ENCODE measurements around the gene ST8SIA6.

ST8SIA6 gene

GRCh38 chr10:17474595-17475323 lies 20.4 kb upstream of the ST8SIA6 start:
- Histone ChIP-seq H3K27me3 (ENCODE audit: insufficient read depth, low read length) (no peaks in the 10 kb centered on the region), H3K36me3 (ENCODE audit: insufficient read depth, low read length) (no peaks in the 10 kb centered on the region), H3K4me3 (ENCODE audit: low read length) (no peak overlapping the region), H3K9me3 (ENCODE audit: low read length) (no peaks in the 10 kb centered on the region), H2AFZ (ENCODE audit: low read depth, low read length) (no peak overlapping the region), H3K4me1 (ENCODE audit: insufficient read depth, low read length) (no peaks in the 10 kb centered on the region)

DNA sequence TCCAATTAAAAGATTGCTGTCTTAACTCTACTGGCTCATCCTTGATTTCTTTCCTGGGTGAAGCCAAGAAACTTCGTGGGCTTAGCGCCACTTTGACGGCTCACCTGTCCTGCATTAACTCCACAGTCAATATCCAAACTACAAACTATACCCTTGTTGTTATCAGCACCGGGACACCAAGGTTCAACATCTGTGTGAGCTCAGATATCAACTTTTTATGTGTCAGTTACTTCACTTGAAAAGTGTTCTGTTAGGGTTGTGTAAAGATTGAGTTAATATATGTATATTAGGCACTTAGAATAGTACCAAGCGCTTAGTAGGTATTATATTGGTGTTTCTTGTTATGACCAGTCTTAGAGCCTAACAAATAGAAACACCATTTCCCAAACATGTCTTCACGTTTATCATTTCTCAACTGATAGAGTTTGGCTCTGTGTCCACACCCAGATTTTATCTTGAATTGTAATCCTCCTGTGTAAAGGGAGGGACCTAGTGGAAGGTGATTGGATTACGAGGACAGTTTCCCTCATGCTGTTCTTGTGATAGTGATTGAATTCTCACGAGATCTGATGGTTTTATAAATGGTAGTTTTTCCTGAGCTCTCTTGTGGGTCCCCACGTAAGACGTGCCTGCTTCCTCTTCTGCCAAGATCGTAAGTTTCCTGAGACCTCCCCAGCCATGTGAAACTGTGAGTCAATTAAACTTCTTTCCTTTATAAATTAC lies 19.0 kb upstream of the ST8SIA6 start:
- no peaks in the 10 kb centered on the region for H3K36me3 ChIP-seq (ENCODE audit: insufficient read depth, low read length)
- no peaks in the 10 kb centered on the region for H3K27me3 ChIP-seq (ENCODE audit: insufficient read depth, low read length)
- no peak overlapping the region for H2AFZ ChIP-seq (ENCODE audit: low read depth, low read length)
- H3K9me3 ChIP-seq (ENCODE audit: low read length), result no peaks in the 10 kb centered on the region
- H3K4me1 ChIP-seq (ENCODE audit: insufficient read depth, low read length), result no peaks in the 10 kb centered on the region
- no peak overlapping the region for H3K4me3 ChIP-seq (ENCODE audit: low read length)

GRCh38 chr10:17472481-17473227 lies 18.3 kb upstream of the ST8SIA6 start:
- no peaks in the 10 kb centered on the region for H3K36me3 ChIP-seq (ENCODE audit: insufficient read depth, low read length)
- H3K9me3 ChIP-seq (ENCODE audit: low read length), result no peaks in the 10 kb centered on the region
- no peak overlapping the region for H3K4me3 ChIP-seq (ENCODE audit: low read length)
- H2AFZ ChIP-seq (ENCODE audit: low read depth, low read length), result no peak overlapping the region
- H3K4me1 ChIP-seq (ENCODE audit: insufficient read depth, low read length), result no peaks in the 10 kb centered on the region
- H3K27me3 ChIP-seq (ENCODE audit: insufficient read depth, low read length), result no peaks in the 10 kb centered on the region

GRCh38 chr10:17470246-17470645 lies 15.9 kb upstream of the ST8SIA6 start:
- Histone ChIP-seq H2AFZ (ENCODE audit: low read depth, low read length) (no peak overlapping the region), H3K9me3 (ENCODE audit: low read length) (no peaks in the 10 kb centered on the region), H3K4me1 (ENCODE audit: insufficient read depth, low read length) (no peaks in the 10 kb centered on the region), H3K36me3 (ENCODE audit: insufficient read depth, low read length) (no peaks in the 10 kb centered on the region), H3K27me3 (ENCODE audit: insufficient read depth, low read length) (no peaks in the 10 kb centered on the region), H3K4me3 (ENCODE audit: low read length) (no peak overlapping the region)

- H3K9me3 ChIP-seq (ENCODE audit: low read length), result no peaks in the 10 kb centered on the region
- H2AFZ ChIP-seq (ENCODE audit: low read depth, low read length), result no peak overlapping the region
- H3K27me3 ChIP-seq (ENCODE audit: insufficient read depth, low read length), result no peaks in the 10 kb centered on the region
- no peak overlapping the region for H3K4me3 ChIP-seq (ENCODE audit: low read length)
- H3K4me1 ChIP-seq (ENCODE audit: insufficient read depth, low read length), result no peaks in the 10 kb centered on the region
- H3K36me3 ChIP-seq (ENCODE audit: insufficient read depth, low read length), result no peaks in the 10 kb centered on the region
Measured at GRCh38 chr10:17465328-17466125, 11.1 kb upstream of the ST8SIA6 start.

- Histone ChIP-seq H3K36me3 (ENCODE audit: insufficient read depth, low read length) (no peaks in the 10 kb centered on the region), H3K9me3 (ENCODE audit: low read length) (no peaks in the 10 kb centered on the region), H2AFZ (ENCODE audit: low read depth, low read length) (no peak overlapping the region), H3K4me3 (ENCODE audit: low read length) (no peak overlapping the region), H3K27me3 (ENCODE audit: insufficient read depth, low read length) (no peaks in the 10 kb centered on the region), H3K4me1 (ENCODE audit: insufficient read depth, low read length) (no peaks in the 10 kb centered on the region)
Measured at GRCh38 chr10:17464545-17464944, 10.2 kb upstream of the ST8SIA6 start.

DNA sequence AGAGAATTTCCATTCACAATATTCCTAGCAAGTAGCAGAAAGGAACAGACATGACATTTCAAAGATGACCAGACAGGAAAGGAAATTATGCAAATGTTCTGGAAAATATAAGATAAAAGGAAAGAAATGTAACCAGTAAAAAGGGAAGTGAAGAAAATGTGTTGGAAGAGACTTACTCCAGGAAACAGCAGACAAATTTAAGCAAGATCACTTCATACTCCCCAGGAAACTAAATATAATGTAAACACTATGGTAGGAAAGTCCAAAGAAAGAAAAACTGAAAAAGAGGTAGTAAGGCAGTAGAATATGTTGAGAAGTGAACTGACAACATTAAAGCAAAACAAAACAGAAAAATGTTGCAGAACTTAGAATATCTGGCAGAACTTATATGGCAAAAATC lies 6.4 kb upstream of the ST8SIA6 start:
- Histone ChIP-seq H3K27me3 (ENCODE audit: insufficient read depth, low read length) (peaks cover 10% of the 10 kb centered on the region), H3K4me1 (ENCODE audit: insufficient read depth, low read length) (no peaks in the 10 kb centered on the region), H2AFZ (ENCODE audit: low read depth, low read length) (no peak overlapping the region), H3K36me3 (ENCODE audit: insufficient read depth, low read length) (no peaks in the 10 kb centered on the region), H3K9me3 (ENCODE audit: low read length) (peaks cover under 1% of the 10 kb centered on the region), H3K4me3 (ENCODE audit: low read length) (no peak overlapping the region)

DNA sequence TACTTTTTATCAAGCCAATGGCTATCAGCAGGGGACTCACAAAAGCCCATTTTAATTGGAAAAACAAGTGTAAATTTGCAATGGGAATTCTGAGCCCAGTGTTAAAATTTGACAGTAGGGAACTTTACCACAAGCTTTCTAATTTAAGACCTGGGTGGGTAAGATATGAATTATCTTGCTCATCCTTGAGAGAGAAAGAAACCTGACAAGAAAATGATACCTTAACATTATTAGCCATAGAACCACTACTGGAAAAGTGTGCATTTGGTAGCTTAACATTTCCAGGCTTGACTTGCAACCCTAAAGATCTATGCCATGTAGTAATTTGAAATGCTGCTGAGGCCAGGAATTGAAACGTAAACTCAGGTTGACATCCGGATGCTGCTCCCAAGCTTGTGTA lies 2.7 kb upstream of the ST8SIA6 start:
- peaks cover 8% of the 10 kb centered on the region for H3K4me1 ChIP-seq (ENCODE audit: insufficient read depth, low read length)
- H2AFZ ChIP-seq (ENCODE audit: low read depth, low read length), result no peak overlapping the region
- no peak overlapping the region for H3K4me3 ChIP-seq (ENCODE audit: low read length)
- peaks cover 7% of the 10 kb centered on the region for H3K9me3 ChIP-seq (ENCODE audit: low read length)
- no peaks in the 10 kb centered on the region for H3K36me3 ChIP-seq (ENCODE audit: insufficient read depth, low read length)
- H3K27me3 ChIP-seq (ENCODE audit: insufficient read depth, low read length), result peaks cover 41% of the 10 kb centered on the region

- peaks cover 8% of the 10 kb centered on the region for H3K4me1 ChIP-seq (ENCODE audit: insufficient read depth, low read length)
- peaks cover 7% of the 10 kb centered on the region for H3K9me3 ChIP-seq (ENCODE audit: low read length)
- H3K27me3 ChIP-seq (ENCODE audit: insufficient read depth, low read length), result peaks cover 50% of the 10 kb centered on the region
- no peaks in the 10 kb centered on the region for H3K36me3 ChIP-seq (ENCODE audit: insufficient read depth, low read length)
- no peak overlapping the region for H3K4me3 ChIP-seq (ENCODE audit: low read length)
- H2AFZ ChIP-seq (ENCODE audit: low read depth, low read length), result no peak overlapping the region
Measured at GRCh38 chr10:17456032-17456548, 1.7 kb upstream of the ST8SIA6 start.

- H3K27me3 ChIP-seq (ENCODE audit: insufficient read depth, low read length), result peaks cover 58% of the 10 kb centered on the region
- no peak overlapping the region for H3K4me3 ChIP-seq (ENCODE audit: low read length)
- peaks cover 7% of the 10 kb centered on the region for H3K9me3 ChIP-seq (ENCODE audit: low read length)
- H2AFZ ChIP-seq (ENCODE audit: low read depth, low read length), result no peak overlapping the region
- H3K36me3 ChIP-seq (ENCODE audit: insufficient read depth, low read length), result no peaks in the 10 kb centered on the region
- H3K4me1 ChIP-seq (ENCODE audit: insufficient read depth, low read length), result peaks cover 8% of the 10 kb centered on the region
Measured at GRCh38 chr10:17455015-17455520, 673 bp upstream of the ST8SIA6 start.

- H3K27me3 ChIP-seq (ENCODE audit: insufficient read depth, low read length), result peaks cover 60% of the 10 kb centered on the region
Measured at GRCh38 chr10:17453373-17454091, 863 bp downstream of the ST8SIA6 start.

GRCh38 chr10:17453035-17453372 lies 1.4 kb downstream of the ST8SIA6 start:
- no peaks in the 10 kb centered on the region for H3K36me3 ChIP-seq (ENCODE audit: insufficient read depth, low read length)
- H3K4me3 ChIP-seq (ENCODE audit: low read length), result no peak overlapping the region
- H3K4me1 ChIP-seq (ENCODE audit: insufficient read depth, low read length), result peaks cover 8% of the 10 kb centered on the region
- peaks cover 9% of the 10 kb centered on the region for H3K9me3 ChIP-seq (ENCODE audit: low read length)
- no peak overlapping the region for H2AFZ ChIP-seq (ENCODE audit: low read depth, low read length)
- peaks cover 60% of the 10 kb centered on the region for H3K27me3 ChIP-seq (ENCODE audit: insufficient read depth, low read length)

More at GRCh38 chr10:17453373-17454091, 863 bp downstream of the ST8SIA6 start:
- Histone ChIP-seq H3K9me3 (ENCODE audit: low read length) (peaks cover 7% of the 10 kb centered on the region), H3K4me3 (ENCODE audit: low read length) (no peak overlapping the region), H3K36me3 (ENCODE audit: insufficient read depth, low read length) (no peaks in the 10 kb centered on the region), H3K4me1 (ENCODE audit: insufficient read depth, low read length) (peaks cover 8% of the 10 kb centered on the region), H2AFZ (ENCODE audit: low read depth, low read length) (no peak overlapping the region)

Measured in neuron (in vitro differentiated cells).